ENCODE data around the gene SLC27A3. TPM values are rescaled to one million over a fixed set of nuclear protein-coding genes. Genes with fewer than 3 reads are reported as not detected.
"Not testable (repeated sequence)": the region's sequence is repeated elsewhere in the genome, so short reads cannot be mapped to it uniquely, and the experiment has no call there.

Gene SLC27A3
- total RNA-seq, 1 experiment from 2014 or later, result 4.4 TPM

DNA sequence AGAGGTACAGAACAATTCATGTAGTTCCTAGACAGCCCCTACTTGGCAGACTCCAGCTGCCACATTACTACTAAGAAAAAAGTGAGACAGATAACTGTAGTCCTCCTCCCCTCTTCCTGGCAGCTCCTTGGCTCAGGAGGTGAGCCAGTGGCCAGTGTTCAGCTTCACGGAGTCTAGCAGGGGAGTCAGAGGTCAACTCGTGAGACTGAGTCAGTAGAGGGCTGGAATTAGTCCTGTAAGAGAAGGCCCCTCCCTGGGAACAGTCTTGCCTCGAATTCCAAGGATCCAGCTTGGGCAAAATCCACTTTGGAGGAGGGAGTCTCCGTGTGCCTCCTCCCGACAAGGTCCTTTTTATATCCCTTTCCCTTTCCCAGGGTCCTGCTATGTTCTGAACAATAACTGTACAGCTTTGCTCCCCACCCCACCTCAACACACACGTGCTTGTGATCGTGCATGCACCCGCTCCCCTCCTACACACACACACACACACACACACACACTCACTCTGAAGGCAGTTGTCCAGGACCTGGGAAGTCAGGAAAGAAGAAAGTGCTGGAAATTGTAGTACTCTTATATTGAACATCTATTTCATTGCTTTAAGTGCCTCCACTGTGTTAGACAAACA, 22.5 kb upstream of the SLC27A3 start:
- peaks cover 50% of the 10 kb centered on the region for H3K36me3 ChIP-seq (ENCODE audit: insufficient read depth, low read length)
- no peaks in the 10 kb centered on the region for H3K79me2 ChIP-seq (ENCODE audit: low read length)
- H4K20me1 ChIP-seq (ENCODE audit: insufficient read depth, low read depth, low read length), result no peaks in the 10 kb centered on the region
- no peak overlapping the region for H3K9ac ChIP-seq (ENCODE audit: low read length)
- no peak overlapping the region for H2AFZ ChIP-seq (ENCODE audit: low read length)
- no peak for DNase-seq
- H3K9me2 ChIP-seq (replicated peaks; ENCODE audit: insufficient read depth, low read length), result no peaks in the 10 kb centered on the region
- H3K9me3 ChIP-seq (ENCODE audit: low read length), result no peaks in the 10 kb centered on the region
- H3K4me1 ChIP-seq (ENCODE audit: low read length), result peaks cover 8% of the 10 kb centered on the region
- H3K27ac ChIP-seq (ENCODE audit: low read length), result no peak overlapping the region
- H3K4me2 ChIP-seq (ENCODE audit: low read depth, low read length, poor library complexity, severe bottlenecking), result no peak overlapping the region
- H3K27me3 ChIP-seq (ENCODE audit: low read length), result no peaks in the 10 kb centered on the region
- H3K4me3 ChIP-seq (ENCODE audit: low read length), result no peak overlapping the region

DNA sequence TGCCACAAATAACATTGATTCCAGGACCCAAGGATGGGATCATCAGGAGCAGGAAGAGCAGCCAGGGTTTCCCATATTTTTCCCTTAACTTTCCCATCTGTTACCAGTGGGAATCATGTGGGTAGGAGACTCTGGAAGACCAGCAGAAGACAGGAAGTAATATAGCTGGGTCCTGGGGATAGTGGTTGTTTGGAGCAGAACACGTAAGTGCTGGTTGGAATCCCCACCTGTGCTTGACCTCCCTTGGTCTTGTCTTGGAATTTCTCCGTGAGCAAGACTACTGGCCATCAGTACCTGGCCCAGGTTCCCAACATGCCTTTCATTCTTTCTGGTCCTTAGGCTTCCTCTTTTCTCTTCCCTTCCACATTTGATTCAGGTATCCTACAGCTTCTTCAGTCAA, 20.9 kb upstream of the SLC27A3 start:
- no peak overlapping the region for H2AFZ ChIP-seq (ENCODE audit: low read length)
- no peak for DNase-seq
- H3K36me3 ChIP-seq (ENCODE audit: insufficient read depth, low read length), result peaks cover 50% of the 10 kb centered on the region
- no peaks in the 10 kb centered on the region for H3K27me3 ChIP-seq (ENCODE audit: low read length)
- no peak overlapping the region for H3K27ac ChIP-seq (ENCODE audit: low read length)
- H4K20me1 ChIP-seq (ENCODE audit: insufficient read depth, low read depth, low read length), result no peaks in the 10 kb centered on the region
- H3K79me2 ChIP-seq (ENCODE audit: low read length), result no peaks in the 10 kb centered on the region
- H3K9me3 ChIP-seq (ENCODE audit: low read length), result no peaks in the 10 kb centered on the region
- H3K4me3 ChIP-seq (ENCODE audit: low read length), result no peak overlapping the region
- H3K4me2 ChIP-seq (ENCODE audit: low read depth, low read length, poor library complexity, severe bottlenecking), result no peak overlapping the region
- H3K4me1 ChIP-seq (ENCODE audit: low read length), result peaks cover 8% of the 10 kb centered on the region
- H3K9me2 ChIP-seq (replicated peaks; ENCODE audit: insufficient read depth, low read length), result no peaks in the 10 kb centered on the region
- no peak overlapping the region for H3K9ac ChIP-seq (ENCODE audit: low read length)

DNA sequence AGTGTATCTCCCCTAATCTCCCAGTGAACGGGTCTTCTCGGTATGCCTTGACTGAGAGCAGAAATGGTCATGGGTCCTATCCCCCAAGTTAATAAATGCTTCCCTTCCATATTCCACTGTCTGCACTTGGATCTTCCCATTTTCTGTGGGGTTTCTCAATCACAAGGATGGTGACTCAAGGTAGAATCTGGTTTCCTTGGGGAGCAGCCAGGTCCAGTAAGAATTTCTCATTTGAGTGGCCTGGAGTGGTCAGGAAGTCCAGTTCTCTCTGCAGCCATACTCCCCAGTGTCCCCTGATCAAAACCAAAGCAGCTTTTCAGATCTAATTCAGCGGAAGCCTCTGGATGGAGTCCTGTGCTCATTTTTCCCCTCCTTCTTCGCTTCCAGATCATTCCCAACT, 14.8 kb upstream of the SLC27A3 start:
- no peak overlapping the region for H3K4me2 ChIP-seq (ENCODE audit: low read depth, low read length, poor library complexity, severe bottlenecking)
- H3K9me3 ChIP-seq (ENCODE audit: low read length), result no peaks in the 10 kb centered on the region
- H3K9ac ChIP-seq (ENCODE audit: low read length), result no peak overlapping the region
- no peaks in the 10 kb centered on the region for H3K4me1 ChIP-seq (ENCODE audit: low read length)
- H4K20me1 ChIP-seq (ENCODE audit: insufficient read depth, low read depth, low read length), result no peaks in the 10 kb centered on the region
- H3K36me3 ChIP-seq (ENCODE audit: insufficient read depth, low read length), result peaks cover 28% of the 10 kb centered on the region
- H3K27me3 ChIP-seq (ENCODE audit: low read length), result no peaks in the 10 kb centered on the region
- DNase-seq, result no peak
- H3K4me3 ChIP-seq (ENCODE audit: low read length), result no peak overlapping the region
- H3K9me2 ChIP-seq (replicated peaks; ENCODE audit: insufficient read depth, low read length), result no peaks in the 10 kb centered on the region
- H3K79me2 ChIP-seq (ENCODE audit: low read length), result no peaks in the 10 kb centered on the region
- H2AFZ ChIP-seq (ENCODE audit: low read length), result no peak overlapping the region
- no peak overlapping the region for H3K27ac ChIP-seq (ENCODE audit: low read length)

DNA sequence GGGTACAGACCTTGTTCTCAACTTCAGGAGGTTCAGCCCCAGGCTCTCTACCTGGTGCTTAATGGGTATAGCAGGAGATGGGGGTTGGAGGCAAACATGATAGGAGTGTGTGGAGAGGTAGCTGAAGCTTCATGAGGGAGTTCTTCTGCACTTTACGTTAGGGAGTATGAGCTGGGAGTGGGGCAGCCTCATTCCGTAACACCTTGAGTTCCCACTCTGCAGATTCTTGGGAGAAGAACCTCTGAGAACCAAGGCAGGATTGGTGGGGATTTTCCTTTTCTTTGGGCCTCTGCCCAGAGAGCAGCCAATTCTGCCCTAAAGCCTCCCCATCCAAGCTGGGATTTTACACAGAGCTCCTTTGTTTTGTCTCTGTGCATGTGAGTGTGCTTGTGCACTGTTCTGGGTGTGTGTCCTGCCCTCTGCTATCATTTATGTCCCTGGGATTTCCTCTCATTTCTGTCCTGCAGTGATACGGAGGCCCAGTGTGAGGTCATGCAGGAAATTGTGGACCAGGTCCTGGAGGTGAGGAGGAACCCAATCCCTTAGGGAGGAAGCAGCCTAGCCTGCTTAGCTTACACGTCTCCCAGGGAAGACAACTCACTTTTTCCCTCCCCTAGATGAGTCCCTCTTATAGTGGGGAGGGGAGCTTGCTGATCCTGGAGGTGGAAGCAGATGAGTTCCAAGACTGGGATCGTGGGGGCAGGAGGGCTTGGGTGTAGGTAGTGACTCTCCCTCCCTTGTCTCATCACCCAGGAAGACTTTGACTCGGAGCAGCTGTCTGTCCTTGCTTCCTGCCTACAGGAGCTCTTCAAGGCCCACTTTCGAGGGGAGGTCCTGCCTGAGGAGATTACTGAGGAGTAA, 11.6 kb upstream of the SLC27A3 start:
- DNase-seq, result no peak
- H2AFZ ChIP-seq (ENCODE audit: low read length), result no peak overlapping the region
- no peaks in the 10 kb centered on the region for H3K4me1 ChIP-seq (ENCODE audit: low read length)
- H3K9me3 ChIP-seq (ENCODE audit: low read length), result no peaks in the 10 kb centered on the region
- H3K36me3 ChIP-seq (ENCODE audit: insufficient read depth, low read length), result peaks cover 32% of the 10 kb centered on the region; the same call in 1 of the 2 replicates
- H3K27ac ChIP-seq (ENCODE audit: low read length), result no peak overlapping the region
- no peak overlapping the region for H3K4me2 ChIP-seq (ENCODE audit: low read depth, low read length, poor library complexity, severe bottlenecking)
- no peaks in the 10 kb centered on the region for H4K20me1 ChIP-seq (ENCODE audit: insufficient read depth, low read depth, low read length)
- no peak overlapping the region for H3K9ac ChIP-seq (ENCODE audit: low read length)
- H3K9me2 ChIP-seq (replicated peaks; ENCODE audit: insufficient read depth, low read length), result no peaks in the 10 kb centered on the region
- no peaks in the 10 kb centered on the region for H3K27me3 ChIP-seq (ENCODE audit: low read length)
- no peak overlapping the region for H3K4me3 ChIP-seq (ENCODE audit: low read length)
- H3K79me2 ChIP-seq (ENCODE audit: low read length), result no peaks in the 10 kb centered on the region

DNA sequence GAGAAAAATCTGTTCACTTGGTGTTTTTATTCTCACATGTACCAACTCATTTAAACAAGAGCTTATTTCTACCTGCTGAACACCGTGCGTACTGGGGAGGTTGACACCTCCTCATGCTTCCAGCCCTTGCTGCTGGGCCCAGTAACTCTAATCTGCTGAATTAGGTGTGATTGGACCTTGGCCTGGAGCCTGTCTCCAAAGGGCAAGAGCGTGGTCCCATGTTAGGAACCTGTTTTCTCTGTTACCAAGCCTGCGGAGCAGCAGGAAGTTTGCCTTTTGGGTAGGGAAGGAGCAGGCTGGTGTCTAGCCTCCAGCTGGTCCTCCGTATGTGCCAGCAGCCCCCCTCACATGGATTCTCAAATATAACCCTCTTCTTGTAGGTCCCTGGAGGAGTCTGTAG, 10.9 kb upstream of the SLC27A3 start:
- H3K4me3 ChIP-seq (ENCODE audit: low read length), result no peak overlapping the region
- H2AFZ ChIP-seq (ENCODE audit: low read length), result no peak overlapping the region
- no peaks in the 10 kb centered on the region for H3K79me2 ChIP-seq (ENCODE audit: low read length)
- H3K27me3 ChIP-seq (ENCODE audit: low read length), result no peaks in the 10 kb centered on the region
- H3K36me3 ChIP-seq (ENCODE audit: insufficient read depth, low read length), result peaks cover 29% of the 10 kb centered on the region; the same call in 1 of the 2 replicates
- no peak for DNase-seq
- H3K4me1 ChIP-seq (ENCODE audit: low read length), result no peaks in the 10 kb centered on the region
- no peak overlapping the region for H3K4me2 ChIP-seq (ENCODE audit: low read depth, low read length, poor library complexity, severe bottlenecking)
- no peaks in the 10 kb centered on the region for H4K20me1 ChIP-seq (ENCODE audit: insufficient read depth, low read depth, low read length)
- H3K9me2 ChIP-seq (replicated peaks; ENCODE audit: insufficient read depth, low read length), result no peaks in the 10 kb centered on the region
- H3K27ac ChIP-seq (ENCODE audit: low read length), result no peak overlapping the region
- H3K9ac ChIP-seq (ENCODE audit: low read length), result no peak overlapping the region
- H3K9me3 ChIP-seq (ENCODE audit: low read length), result no peaks in the 10 kb centered on the region

DNA sequence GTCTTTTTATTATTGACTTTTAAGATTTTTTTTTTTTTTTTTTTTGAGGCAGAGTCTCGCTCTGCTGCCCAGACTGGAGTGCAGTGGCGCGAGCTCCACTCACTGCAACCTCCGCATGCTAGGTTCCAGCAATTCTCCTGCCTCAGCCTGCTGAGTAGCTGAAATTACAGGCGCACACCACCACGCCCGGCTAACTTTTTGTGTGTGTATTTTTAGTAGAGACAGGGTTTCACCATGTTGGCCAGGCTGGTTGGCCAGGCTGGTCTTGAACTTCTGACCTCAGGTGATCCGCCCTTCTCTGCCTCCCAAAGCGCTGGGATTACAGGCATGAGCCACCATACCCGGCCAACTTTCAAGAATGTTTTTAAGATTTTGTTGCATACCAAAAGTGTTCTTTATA, 8.5 kb upstream of the SLC27A3 start:
- H3K9me2 ChIP-seq (replicated peaks; ENCODE audit: insufficient read depth, low read length); H3K4me1 ChIP-seq (ENCODE audit: low read length); H3K4me3 ChIP-seq (ENCODE audit: low read length); H3K4me2 ChIP-seq (ENCODE audit: low read depth, low read length, poor library complexity, severe bottlenecking); H2AFZ ChIP-seq (ENCODE audit: low read length); H4K20me1 ChIP-seq (ENCODE audit: insufficient read depth, low read depth, low read length); H3K27ac ChIP-seq (ENCODE audit: low read length); H3K9ac ChIP-seq (ENCODE audit: low read length); H3K27me3 ChIP-seq (ENCODE audit: low read length); DNase-seq; H3K9me3 ChIP-seq (ENCODE audit: low read length); H3K79me2 ChIP-seq (ENCODE audit: low read length): not testable (repeated sequence)
- peaks cover 34% of the 10 kb centered on the region; the same call in 1 of the 2 replicates for H3K36me3 ChIP-seq (ENCODE audit: insufficient read depth, low read length)

DNA sequence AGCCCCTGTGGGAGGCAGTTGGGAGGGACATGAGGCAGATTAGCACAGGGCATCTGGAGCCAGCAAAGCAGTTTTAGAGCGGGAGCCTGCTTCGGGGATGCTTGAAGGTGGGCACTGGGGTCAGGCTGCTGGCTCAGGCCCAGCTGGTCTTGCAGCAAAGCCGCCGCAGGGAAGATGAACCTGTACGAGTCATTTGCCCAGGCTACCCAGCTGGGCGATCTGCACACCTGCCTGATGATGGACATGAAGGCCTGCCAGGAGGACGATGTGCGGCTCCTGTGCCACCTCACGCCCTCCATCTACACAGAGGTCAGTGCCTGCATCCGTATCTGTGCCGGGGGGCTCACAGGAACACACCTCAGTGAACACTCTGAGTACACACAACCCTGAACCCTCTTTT, 7.7 kb upstream of the SLC27A3 start:
- Histone ChIP-seq H3K9ac (ENCODE audit: low read length) (no peak overlapping the region), H3K27me3 (ENCODE audit: low read length) (no peaks in the 10 kb centered on the region), H3K36me3 (ENCODE audit: insufficient read depth, low read length) (peaks cover 39% of the 10 kb centered on the region; the same call in 1 of the 2 replicates)

DNA sequence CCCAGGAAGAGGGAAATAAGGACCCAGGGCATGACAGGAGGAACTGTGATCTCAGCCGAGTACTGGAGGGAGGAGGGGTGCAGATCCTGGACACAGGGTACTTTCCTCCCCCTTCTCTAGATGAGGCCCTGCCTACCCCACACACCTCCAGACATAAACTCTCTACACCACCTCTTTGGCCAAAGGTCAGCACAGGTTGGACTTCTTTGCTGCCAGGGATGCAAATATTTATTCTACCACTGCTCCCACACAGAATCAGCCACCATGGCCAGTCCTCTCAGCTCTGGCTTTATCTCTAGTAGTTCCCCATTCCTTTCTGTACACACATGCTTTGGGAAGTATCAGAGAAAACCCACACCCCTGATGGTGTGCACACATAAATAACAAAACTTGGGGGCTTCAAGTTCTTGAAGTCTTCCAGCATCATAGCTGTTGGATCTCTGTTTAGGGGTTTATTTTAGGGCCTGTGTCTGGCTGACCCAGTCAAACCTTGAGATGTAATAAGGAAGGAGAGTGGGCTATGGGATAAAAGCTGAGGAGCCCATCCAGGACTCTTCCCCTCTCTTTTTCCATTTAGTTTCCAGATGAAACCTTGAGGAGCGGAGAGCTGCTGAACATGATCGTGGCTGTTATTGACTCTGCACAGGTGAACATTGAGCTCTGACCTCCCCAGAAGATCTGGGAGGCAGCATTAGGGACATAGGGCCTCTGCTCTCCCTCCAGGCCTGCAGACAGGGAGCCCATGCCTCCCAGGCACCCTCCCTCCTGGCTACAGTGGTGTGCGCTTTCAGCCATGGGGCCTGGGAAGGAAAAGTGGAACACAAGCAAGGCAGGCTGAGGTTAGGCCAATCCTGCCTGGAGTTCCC, 6.7 kb upstream of the SLC27A3 start:
- Histone ChIP-seq H3K27ac (ENCODE audit: low read length) (no peak overlapping the region), H3K79me2 (ENCODE audit: low read length) (no peaks in the 10 kb centered on the region), H2AFZ (ENCODE audit: low read length) (no peak overlapping the region), H3K9me3 (ENCODE audit: low read length) (no peaks in the 10 kb centered on the region), H3K9me2 (replicated peaks; ENCODE audit: insufficient read depth, low read length) (no peaks in the 10 kb centered on the region), H3K36me3 (ENCODE audit: insufficient read depth, low read length) (peaks cover 35% of the 10 kb centered on the region; the same call in 1 of the 2 replicates), H3K4me3 (ENCODE audit: low read length) (no peak overlapping the region), H3K9ac (ENCODE audit: low read length) (no peak overlapping the region), H3K4me2 (ENCODE audit: low read depth, low read length, poor library complexity, severe bottlenecking) (no peak overlapping the region), H3K27me3 (ENCODE audit: low read length) (no peaks in the 10 kb centered on the region), H3K4me1 (ENCODE audit: low read length) (peaks cover 8% of the 10 kb centered on the region), H4K20me1 (ENCODE audit: insufficient read depth, low read depth, low read length) (no peaks in the 10 kb centered on the region)
- no peak for DNase-seq

More for the DNA sequence above, 7.7 kb upstream of the SLC27A3 start:
- Histone ChIP-seq H3K79me2 (ENCODE audit: low read length) (no peaks in the 10 kb centered on the region), H3K4me3 (ENCODE audit: low read length) (no peak overlapping the region), H3K9me3 (ENCODE audit: low read length) (no peaks in the 10 kb centered on the region), H2AFZ (ENCODE audit: low read length) (no peak overlapping the region), H3K9me2 (replicated peaks; ENCODE audit: insufficient read depth, low read length) (no peaks in the 10 kb centered on the region), H3K4me1 (ENCODE audit: low read length) (peaks cover 8% of the 10 kb centered on the region), H4K20me1 (ENCODE audit: insufficient read depth, low read depth, low read length) (no peaks in the 10 kb centered on the region), H3K27ac (ENCODE audit: low read length) (no peak overlapping the region), H3K4me2 (ENCODE audit: low read depth, low read length, poor library complexity, severe bottlenecking) (no peak overlapping the region)
- DNase-seq, result no peak

Measured in Karpas-422 (cell line).